ENCODE measurements around the gene IGFBP3. TPM values are rescaled to one million over a fixed set of nuclear protein-coding genes. Genes with fewer than 3 reads are reported as not detected.

IGFBP3 gene
- polyA plus RNA-seq, 5 donors: 40.3 to 63.1 (median 53.9) TPM

DNA sequence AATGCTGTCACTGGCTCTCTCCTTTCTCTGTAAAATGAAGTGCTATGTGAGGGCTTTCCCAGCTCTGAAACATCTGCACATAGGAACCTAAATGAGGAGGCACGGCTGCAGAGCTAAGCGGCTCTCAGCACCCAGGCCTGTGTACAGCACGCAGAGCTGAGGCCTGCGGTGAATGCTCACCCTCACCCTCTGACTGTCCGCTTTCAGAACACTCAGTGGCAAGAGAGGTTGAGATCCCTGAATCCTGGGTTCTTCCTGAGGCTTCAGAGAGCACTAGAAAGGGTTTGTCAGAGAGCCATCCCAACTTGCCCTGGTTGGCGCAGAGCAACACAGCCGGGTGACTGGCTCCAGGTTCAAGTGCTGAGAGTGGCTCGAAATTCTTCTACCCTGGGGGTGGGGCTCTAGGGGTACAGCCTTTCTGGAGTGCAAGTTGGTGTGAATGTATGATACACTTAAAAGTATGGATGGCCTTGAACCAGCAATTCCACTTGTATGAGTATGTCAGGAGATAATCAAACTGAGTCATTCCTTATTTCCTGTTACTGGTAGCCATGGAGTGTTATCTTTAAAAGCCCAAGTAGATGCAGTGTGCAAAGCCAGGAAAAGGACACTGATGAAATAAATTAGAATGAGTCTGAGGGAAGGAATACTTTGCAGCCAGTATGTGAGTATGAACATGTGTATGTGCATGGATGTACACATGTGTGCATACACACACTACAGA is 46.5 kb downstream of the IGFBP3 start:
- no peak for DNase-seq

DNA sequence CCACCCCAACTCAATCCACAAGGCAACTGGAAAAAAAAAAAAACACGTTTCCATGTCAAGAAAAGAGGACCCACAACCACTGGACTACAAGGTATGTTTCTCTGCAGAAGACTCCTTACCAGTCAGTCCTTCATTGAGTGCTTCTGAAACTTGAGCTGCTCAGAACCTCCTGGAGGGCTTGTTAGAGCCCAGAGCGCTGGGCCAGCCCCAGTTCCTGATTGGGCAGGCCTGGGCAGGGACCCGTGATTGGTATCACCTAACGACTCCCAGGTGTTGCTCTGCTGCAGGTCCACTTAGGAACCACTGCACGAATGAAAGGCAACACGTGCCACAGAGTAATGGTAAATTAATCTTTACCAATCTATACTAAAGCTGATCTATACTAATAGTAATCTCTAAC is 47.7 kb downstream of the IGFBP3 start:
- DNase-seq: no peak

DNA sequence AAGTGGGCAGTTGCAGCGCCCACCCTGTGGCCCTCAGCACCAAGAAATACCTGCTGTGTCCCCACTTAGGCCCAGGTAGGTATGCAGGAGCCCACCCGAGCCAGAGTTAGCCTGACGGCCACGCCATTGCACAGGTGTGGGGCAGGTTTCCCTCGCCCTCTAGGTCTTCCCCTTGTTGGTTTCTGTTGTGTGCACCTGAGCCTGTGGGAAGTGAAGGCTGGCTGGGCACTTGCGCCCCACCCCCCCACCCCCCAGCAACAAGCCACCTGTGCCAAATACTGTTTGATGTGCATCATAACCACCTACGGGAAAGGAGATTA is 48.1 kb downstream of the IGFBP3 start, which contains the start of gene CCDC201:
Gene CCDC201 (minus strand): TSS at position 48 of the 320 bp plus-strand sequence. CDS start 75 bp downstream, outside the sequence.
- DNase-seq: no peak

DNA sequence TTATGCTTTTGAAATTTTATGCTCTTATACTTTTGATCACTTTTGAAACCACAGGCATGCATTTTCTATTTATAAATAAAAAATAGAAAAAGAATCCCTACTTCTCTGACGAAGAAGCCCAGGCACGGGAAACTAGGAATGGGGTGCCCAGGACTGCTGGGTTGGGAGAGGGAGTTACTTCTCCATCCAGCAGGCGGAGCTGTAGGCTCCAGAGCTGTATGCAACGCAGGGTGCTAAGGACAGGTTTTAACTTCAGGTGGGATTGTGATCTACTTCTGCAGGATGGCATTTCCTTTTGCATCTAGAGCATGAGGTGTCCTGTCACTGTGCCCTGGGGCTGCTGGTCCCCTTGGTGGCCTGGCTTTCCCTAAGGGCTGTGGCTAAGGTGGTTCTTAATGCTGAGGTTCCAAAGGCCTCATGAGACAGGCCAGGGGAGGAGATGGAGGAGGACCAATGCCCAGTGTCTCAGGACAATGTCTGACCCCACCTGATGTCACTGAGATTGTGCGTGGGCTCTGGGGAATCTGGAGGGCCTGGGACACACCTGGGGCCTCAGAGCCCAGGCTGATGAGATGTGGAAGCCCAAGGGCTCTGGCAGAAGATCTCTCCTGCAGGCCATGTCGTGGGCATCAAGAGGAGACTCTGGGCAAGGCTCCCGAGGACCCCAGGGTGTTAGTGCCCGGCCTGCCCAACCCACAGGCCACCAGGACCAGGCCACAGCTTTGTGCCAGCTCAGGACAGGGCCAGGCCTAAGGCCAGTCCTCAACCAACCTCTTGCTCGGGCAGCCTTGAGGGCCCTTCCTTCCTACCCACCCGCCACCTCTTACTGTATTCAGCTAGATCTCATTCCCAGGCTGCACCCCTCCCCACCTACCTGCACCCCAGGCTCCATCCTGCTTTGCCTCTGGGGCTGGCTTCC is 48.7 kb downstream of the IGFBP3 start:
- no peak for DNase-seq

DNA sequence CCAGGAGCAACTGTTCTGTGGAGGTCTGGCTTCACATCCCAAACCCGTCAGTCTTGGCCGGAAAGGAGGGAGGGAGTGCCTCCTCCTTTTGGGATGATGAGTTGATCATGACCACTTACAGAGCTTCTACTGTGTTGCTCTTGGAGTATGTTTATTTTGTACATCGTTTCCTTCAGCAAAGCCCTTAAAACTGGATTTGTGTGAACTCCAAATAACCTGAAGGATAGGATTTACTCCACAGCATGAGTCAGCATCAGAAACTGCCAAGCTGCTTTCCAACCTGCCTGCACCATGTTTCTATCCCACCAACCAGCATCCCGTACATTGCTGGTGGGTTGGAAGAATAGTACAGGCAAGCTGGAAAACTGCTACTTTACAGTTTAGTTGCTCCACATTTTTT is 51.6 kb downstream of the IGFBP3 start:
- no peak for DNase-seq

DNA sequence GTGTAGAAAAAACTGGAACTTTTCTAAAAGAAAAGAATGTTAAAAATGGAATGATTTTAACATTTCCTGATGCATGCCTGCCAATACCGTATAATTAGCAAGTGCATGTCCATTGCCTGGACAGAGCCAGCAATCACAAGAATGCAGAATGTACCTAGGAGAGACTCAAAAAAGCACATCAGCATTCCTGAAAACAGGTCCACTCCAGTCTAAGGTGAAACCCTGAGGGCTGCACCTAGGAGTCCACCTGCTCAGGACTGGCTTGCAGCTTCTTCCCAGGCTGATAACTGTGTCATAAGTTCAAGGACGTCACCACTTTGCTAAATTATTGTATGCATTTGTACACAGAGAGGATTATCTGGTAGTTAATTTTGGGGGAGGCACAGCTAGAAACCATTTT is 53.6 kb downstream of the IGFBP3 start:
- no peak for DNase-seq

DNA sequence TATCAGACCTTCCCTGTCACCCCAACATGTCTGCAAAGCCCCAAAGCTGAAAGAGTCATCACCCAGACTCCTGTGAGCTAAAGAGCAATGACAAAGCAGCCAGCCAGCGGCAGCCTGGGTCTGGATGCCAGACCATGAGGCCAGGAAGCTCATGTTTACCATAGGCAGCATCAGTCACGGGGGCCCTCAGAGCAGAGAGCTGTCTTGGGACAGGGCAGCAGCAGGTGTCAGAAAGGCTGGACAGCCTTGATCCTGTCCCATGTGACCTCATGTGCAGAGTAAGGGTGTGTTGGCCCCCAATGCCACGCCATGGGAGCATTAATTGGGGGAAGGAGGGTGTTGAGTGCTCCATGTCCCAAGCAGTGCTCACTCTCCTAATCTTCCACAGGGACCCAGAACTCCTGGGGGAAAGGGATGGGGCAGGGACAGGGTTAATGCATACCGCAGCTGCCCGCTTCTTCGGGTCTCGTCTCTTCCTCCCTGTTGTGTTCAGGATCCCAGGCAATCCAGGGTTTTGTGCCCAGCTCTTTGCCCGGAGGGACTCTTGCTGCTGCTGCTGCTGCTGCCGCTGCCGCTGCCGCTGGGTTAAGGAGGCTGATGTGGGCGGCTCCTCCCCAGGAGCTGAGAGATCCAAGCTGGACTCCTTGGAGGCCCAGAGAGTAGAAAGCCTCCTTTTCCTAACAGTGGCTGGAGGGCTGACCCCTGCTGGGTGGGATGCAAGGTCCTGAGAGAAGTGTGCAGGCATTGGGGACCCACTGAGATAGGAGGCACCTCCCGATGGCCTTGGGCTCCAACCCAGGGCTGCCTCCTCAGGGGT is 55.3 kb downstream of the IGFBP3 start:
- DNase-seq: no peak

DNA sequence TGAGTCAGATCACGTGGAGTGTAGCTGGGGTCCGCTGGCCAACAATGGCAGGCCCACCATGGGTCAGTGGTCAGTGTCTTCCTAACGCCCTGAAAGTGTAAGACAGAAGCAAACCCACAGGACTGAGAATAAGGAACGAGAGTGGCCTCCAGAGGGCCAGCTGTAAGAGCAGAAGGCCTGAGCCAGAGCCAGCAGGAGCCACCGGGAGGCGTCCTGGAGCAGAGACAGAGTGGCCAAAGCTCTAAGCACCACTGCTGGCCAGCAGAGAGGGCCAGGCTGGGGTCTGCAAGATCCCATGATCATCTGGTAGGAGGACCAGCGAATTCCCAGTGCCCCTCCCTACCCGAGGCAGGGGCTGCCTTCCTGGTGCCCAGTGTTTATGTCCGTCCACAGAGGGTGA is 57.4 kb downstream of the IGFBP3 start:
- DNase-seq: no peak

Other genes starting within 250 kb of the IGFBP3 start
- not detected for gene CCDC201, start 48.2 kb downstream of the IGFBP3 start, polyA plus RNA-seq (ENCODE audit: insufficient read depth in 1 of 5, insufficient read length in 5 of 5, low replicate concordance in 1 of 5)
- under 1 TPM in 2 of 5 donors, not detected in 3; 0.09 to 0.98 TPM for gene IGFBP1, start 32.8 kb downstream of the IGFBP3 start, polyA plus RNA-seq (ENCODE audit: insufficient read depth in 1 of 5, insufficient read length in 5 of 5, low replicate concordance in 1 of 5)